Activated naive CD8-positive, alpha-beta T cell treated with anti-CD3 and anti-CD28 coated beads, Interleukin-2, amount 10 ng/mL, durations not matched to agents 7 days and 5 days (primary cell): ENCODE measurements around the gene FOXL1. TPM values are rescaled to one million over a fixed set of nuclear protein-coding genes. Genes with fewer than 3 reads are reported as not detected.

ENCODE experiments used
- ATAC-seq: fragments of 150-1000 bp; cut with Tn5 transposase; one replicate; pipeline ENCODE4 v1.10.0; 2021; ENCODE audit warnings: low read depth, moderate library complexity
- POLR2A ChIA-PET: fragments of 350-600 bp; sonication (Branson Sonifier 250); formaldehyde crosslinking; loops from one replicate; lab custom pipeline; 2021; ENCODE audit warnings: antibody characterized with exemption; lab: Charles Lee
- DNase-seq: peaks from one replicate; pipeline ENCODE4 v3.0.0; 2021
- H3K27ac Mint-ChIP-seq: one replicate; pipeline ENCODE4 v1.8.0; 2022; ENCODE audit warnings: mild to moderate bottlenecking, mixed read lengths
- H3K27me3 Mint-ChIP-seq: one replicate; pipeline ENCODE4 v1.8.0; 2022; ENCODE audit warnings: mild to moderate bottlenecking, moderate library complexity, mixed read lengths
- H3K36me3 Mint-ChIP-seq: one replicate; pipeline ENCODE4 v1.8.0; 2021; ENCODE audit warnings: mild to moderate bottlenecking, mixed read lengths
- H3K4me1 Mint-ChIP-seq: one replicate; pipeline ENCODE4 v1.8.0; 2021; ENCODE audit warnings: mixed read lengths
- H3K4me3 Mint-ChIP-seq: one replicate; pipeline ENCODE4 v1.8.0; 2022; ENCODE audit warnings: mild to moderate bottlenecking, moderate library complexity, mixed read lengths
- H3K9me3 Mint-ChIP-seq: one replicate; pipeline ENCODE4 v1.8.0; 2021; ENCODE audit warnings: mixed read lengths
- total RNA-seq, 2 experiments: library from RNA; stranded (reverse); gene quantifications; one replicate each; pipeline ENCODE4 v1.2.3, GENCODE V29; 2021

FOXL1 gene
- not detected for total RNA-seq

DNA sequence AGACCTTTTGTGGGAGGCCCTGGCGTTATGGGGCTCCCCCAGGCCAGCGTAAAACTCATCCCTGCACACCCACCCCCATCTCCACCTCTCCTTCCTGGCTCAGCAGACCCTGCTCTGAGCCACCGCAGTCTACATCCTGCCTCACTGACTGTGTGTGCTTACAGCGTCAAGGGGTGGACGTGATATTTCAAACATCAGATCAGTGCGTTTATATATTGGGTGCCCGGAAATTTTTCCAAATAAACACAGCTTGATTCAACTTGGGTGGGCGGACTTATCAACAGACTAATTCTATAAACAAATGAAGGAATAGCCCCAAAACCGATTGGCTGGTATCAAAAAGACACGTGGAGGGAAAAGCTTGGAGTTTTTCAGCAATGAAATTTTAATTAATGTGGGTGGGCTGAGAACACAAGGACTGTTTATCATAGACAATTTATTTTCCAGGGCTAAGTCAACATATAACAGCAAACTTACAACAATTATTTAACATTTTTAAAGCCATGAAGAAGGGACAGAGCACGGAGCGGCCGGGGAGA is at the start of gene FOXL1:
Gene FOXL1 (plus strand): TSS at position 489 of the 539 bp plus-strand sequence. CDS start 175 bp downstream, outside the sequence.
- H3K36me3 Mint-ChIP-seq = no peaks in the 10 kb centered on the region
- H3K9me3 Mint-ChIP-seq = no peaks in the 10 kb centered on the region
- ATAC-seq (no peak), DNase-seq (no peak)
- peaks cover 69% of the 10 kb centered on the region for H3K27me3 Mint-ChIP-seq
- no peak within 1 kb of the TSS for H3K27ac Mint-ChIP-seq
- peaks cover 4% of the 10 kb centered on the region for H3K4me1 Mint-ChIP-seq
- H3K4me3 Mint-ChIP-seq = no peak within 1 kb of the TSS
- POLR2A ChIA-PET = no interaction called here

GRCh38 chr16:86529160-86529559 is 49.2 kb upstream of the FOXL1 start:
- H3K4me3 Mint-ChIP-seq = no peak overlapping the region
- H3K27ac Mint-ChIP-seq = no peak overlapping the region
- H3K27me3 Mint-ChIP-seq = no peaks in the 10 kb centered on the region
- ATAC-seq (no peak), DNase-seq (no peak)
- no peaks in the 10 kb centered on the region for H3K9me3 Mint-ChIP-seq
- POLR2A ChIA-PET = no interaction called here
- no peaks in the 10 kb centered on the region for H3K36me3 Mint-ChIP-seq
- no peaks in the 10 kb centered on the region for H3K4me1 Mint-ChIP-seq

DNA sequence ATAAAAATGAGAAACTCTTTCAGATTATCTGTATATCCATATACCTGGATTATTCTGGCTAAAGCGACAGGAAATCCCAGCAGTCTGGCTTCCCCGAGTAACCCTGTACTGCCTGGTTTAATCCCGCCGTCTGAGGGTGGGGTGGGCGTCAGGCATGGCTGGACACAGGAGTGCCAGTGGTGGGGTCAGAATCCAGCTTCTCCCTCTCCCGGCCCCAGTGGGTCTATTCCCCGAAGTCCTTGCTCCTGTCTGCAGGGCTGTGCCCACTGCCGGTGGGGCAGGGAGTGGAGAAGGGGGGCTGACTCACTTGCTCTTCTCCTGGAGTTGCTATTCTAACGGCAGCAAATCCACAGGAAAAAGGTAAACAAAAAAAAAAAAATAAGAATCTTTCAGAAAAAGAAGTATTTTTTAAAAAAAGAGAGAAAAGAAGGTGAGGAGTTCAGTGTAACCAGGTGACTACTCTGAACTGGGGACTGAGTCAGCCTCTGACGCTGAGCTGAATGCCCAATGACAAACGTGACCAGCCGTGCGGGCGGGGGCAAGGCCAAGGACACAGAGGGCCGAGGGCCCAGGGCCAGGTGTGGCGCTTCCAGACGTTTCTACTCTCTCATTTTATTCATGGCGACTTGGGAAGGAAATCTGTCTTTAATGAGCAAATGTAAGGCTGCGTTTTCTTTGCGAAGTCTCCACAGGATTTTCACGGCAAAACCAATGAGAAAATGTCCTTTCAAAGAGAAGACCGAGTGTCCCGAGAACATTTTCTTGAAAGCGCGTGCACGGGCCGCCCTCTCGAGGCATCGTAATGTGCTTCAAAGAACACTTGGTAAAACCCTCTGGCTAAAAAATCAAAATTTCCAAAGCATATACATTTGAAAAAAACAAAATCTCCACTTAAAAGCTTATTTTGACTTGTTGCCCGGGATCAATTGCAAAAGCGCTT is 47.8 kb upstream of the FOXL1 start:
- Mint-ChIP-seq H3K27ac (no peak overlapping the region), H3K4me1 (no peaks in the 10 kb centered on the region), H3K27me3 (no peaks in the 10 kb centered on the region), H3K9me3 (no peaks in the 10 kb centered on the region), H3K36me3 (no peaks in the 10 kb centered on the region), H3K4me3 (no peak overlapping the region)
- DNase-seq (no peak), ATAC-seq (no peak)
- POLR2A ChIA-PET = no interaction called here

DNA sequence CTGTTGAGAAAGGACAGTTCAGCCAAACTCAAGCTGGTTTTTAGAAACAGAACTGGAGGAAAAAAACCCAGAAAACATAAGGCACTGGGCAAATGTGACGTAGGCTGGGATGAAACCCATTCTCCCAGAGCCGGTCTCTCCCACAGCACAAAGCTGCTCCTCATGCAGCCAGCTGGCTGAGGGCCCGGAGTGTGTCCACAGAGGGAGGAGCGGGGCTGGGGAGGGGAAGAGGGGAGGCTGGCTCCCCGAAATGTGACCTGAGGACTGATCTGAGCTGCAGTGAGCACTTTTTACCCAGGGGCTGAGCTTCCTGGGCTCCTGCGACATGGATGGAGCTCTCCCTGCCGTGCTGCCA is 47.2 kb upstream of the FOXL1 start:
- POLR2A ChIA-PET = interaction anchor here (1.0 kb wide), 1 partner anchor 19 kb away, joined by 3 read pairs; no protein-coding TSS in a partner anchor
- no peak overlapping the region for H3K4me3 Mint-ChIP-seq
- H3K4me1 Mint-ChIP-seq = no peaks in the 10 kb centered on the region
- no peak for DNase-seq
- no peak overlapping the region for H3K27ac Mint-ChIP-seq
- no peak for ATAC-seq
- no peaks in the 10 kb centered on the region for H3K36me3 Mint-ChIP-seq
- no peaks in the 10 kb centered on the region for H3K27me3 Mint-ChIP-seq
- no peaks in the 10 kb centered on the region for H3K9me3 Mint-ChIP-seq

DNA sequence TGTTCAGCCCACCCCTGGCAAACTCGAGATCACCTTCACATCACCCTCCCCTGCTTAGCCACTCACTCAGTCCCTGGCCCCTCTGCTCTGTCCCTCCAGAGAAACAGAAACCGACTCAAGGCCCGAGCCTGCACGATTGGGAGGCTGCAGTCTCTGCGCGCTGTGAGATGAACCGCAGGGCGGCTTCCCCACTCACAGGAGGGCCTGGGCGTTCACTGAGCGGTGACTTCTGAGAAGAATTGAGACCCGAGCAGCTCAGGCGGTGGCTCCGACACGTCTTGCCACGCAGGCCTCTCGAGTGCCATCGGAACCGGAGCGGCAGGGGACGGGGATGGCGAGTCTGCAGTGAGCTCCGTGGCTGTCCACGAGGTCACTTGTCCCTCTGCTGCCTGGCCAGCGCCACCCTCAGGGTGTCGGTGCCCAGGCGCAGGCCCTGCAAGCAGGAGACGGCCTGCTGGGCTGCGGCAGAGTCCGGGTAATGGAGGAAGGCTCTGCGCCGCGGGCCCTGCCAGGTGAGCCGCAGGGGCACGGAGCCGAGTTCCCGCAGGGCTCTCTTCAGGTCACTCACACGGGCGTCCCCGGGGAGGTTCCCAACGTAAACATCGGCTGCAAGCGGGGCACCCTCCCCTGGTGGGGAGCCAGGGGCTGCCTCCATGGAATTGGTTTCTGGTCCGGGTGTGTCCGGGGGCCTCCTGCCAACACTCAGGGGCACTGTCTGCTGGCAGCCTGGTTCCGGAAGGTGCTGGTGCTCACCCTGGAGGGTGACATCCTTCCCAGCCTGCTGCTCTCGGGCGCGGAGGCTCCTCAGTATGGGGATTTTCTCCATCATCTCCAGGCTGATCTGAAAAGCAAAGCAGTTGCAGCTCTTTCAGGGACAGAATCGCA is 46.5 kb upstream of the FOXL1 start:
- no peaks in the 10 kb centered on the region for H3K4me1 Mint-ChIP-seq
- no peaks in the 10 kb centered on the region for H3K27me3 Mint-ChIP-seq
- H3K36me3 Mint-ChIP-seq = no peaks in the 10 kb centered on the region
- DNase-seq (no peak), ATAC-seq (no peak)
- no peak overlapping the region for H3K27ac Mint-ChIP-seq
- no peaks in the 10 kb centered on the region for H3K9me3 Mint-ChIP-seq
- no peak overlapping the region for H3K4me3 Mint-ChIP-seq
- POLR2A ChIA-PET = interaction anchor here (1.0 kb wide), 1 partner anchor 19 kb away, joined by 3 read pairs; no protein-coding TSS in a partner anchor

DNA sequence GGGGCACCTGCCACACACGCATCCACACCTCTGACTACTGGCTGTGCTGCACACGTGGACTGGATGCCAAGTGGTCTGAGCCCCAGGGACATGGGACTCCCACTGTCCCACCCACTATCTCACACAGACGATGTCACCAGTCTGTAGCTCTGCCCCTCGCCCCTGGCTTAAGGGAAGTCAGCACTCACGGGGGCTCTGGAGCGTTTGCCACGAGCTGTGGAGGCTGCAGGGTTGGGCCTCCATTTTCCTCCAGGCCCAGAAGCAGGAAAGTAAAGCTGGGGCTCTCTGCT is 45.9 kb upstream of the FOXL1 start:
- DNase-seq (no peak), ATAC-seq (no peak)
- no peaks in the 10 kb centered on the region for H3K9me3 Mint-ChIP-seq
- H3K27ac Mint-ChIP-seq = no peak overlapping the region
- no peak overlapping the region for H3K4me3 Mint-ChIP-seq
- H3K27me3 Mint-ChIP-seq = no peaks in the 10 kb centered on the region
- no peaks in the 10 kb centered on the region for H3K36me3 Mint-ChIP-seq
- H3K4me1 Mint-ChIP-seq = no peaks in the 10 kb centered on the region
- POLR2A ChIA-PET = interaction anchor here (1.0 kb wide), 1 partner anchor 18 kb away, joined by 3 read pairs; no protein-coding TSS in a partner anchor

GRCh38 chr16:86533076-86533475 is 45.3 kb upstream of the FOXL1 start:
- no peak for ATAC-seq
- POLR2A ChIA-PET = no interaction called here
- no peak for DNase-seq
- no peaks in the 10 kb centered on the region for H3K9me3 Mint-ChIP-seq
- H3K4me1 Mint-ChIP-seq = no peaks in the 10 kb centered on the region
- no peaks in the 10 kb centered on the region for H3K27me3 Mint-ChIP-seq
- H3K36me3 Mint-ChIP-seq = no peaks in the 10 kb centered on the region
- no peak overlapping the region for H3K27ac Mint-ChIP-seq
- no peak overlapping the region for H3K4me3 Mint-ChIP-seq

- no peak for DNase-seq
- ATAC-seq = no peak
- Mint-ChIP-seq H3K27ac (no peak overlapping the region), H3K4me1 (no peaks in the 10 kb centered on the region), H3K36me3 (no peaks in the 10 kb centered on the region), H3K9me3 (no peaks in the 10 kb centered on the region), H3K4me3 (no peak overlapping the region), H3K27me3 (no peaks in the 10 kb centered on the region)
- POLR2A ChIA-PET = no interaction called here
Measured at GRCh38 chr16:86533767-86534351, 44.5 kb upstream of the FOXL1 start.

GRCh38 chr16:86534779-86535615 is 43.4 kb upstream of the FOXL1 start:
- no peak for ATAC-seq
- no peak for DNase-seq
- H3K9me3 Mint-ChIP-seq = no peaks in the 10 kb centered on the region
- POLR2A ChIA-PET = no interaction called here
- H3K4me1 Mint-ChIP-seq = no peaks in the 10 kb centered on the region
- H3K27me3 Mint-ChIP-seq = no peaks in the 10 kb centered on the region
- no peak overlapping the region for H3K4me3 Mint-ChIP-seq
- no peak overlapping the region for H3K27ac Mint-ChIP-seq
- H3K36me3 Mint-ChIP-seq = no peaks in the 10 kb centered on the region

DNA sequence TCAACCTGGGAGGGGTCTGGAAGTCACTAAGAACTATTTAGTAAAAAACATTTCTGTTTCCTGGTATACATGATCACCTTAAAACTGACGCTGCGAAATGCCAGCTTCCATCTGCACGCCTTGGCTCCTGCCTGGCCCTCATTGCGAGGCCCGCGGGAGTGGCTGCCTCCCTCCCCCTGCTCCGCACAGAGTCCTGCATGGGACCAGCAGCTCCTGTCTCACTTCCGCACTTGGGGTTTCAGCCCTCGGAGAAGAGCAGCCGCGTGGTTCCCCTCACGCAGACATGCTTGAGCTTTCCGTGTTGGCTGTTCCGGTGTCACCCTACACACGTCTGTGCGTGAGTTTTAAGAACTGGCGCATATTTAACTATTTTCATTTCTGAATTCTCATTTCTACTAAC is 41.7 kb upstream of the FOXL1 start:
- H3K27me3 Mint-ChIP-seq = no peaks in the 10 kb centered on the region
- DNase-seq (no peak), ATAC-seq (no peak)
- no peak overlapping the region for H3K4me3 Mint-ChIP-seq
- POLR2A ChIA-PET = no interaction called here
- H3K36me3 Mint-ChIP-seq = no peaks in the 10 kb centered on the region
- H3K9me3 Mint-ChIP-seq = no peaks in the 10 kb centered on the region
- no peak overlapping the region for H3K27ac Mint-ChIP-seq
- H3K4me1 Mint-ChIP-seq = no peaks in the 10 kb centered on the region

DNA sequence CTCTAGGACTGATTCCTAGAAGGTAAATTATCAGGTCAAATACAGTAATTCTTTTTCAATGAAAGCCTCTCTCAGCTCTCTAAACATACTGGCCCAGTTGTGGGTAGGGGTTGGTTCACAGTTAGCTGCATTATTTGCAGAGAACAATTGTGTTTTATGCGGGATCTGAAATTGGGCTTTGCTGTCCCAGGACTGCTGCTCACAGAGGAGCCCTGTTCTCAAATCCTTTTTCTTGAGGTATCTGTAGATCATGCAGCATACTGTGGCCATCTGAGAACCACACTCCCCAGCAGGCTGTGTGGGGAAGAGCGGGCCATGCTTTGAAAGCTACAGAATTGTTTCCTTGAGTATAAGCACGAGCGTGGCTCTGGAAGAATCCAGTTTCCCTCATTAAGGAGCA is 40.9 kb upstream of the FOXL1 start:
- Mint-ChIP-seq H3K27me3 (no peaks in the 10 kb centered on the region), H3K36me3 (no peaks in the 10 kb centered on the region), H3K9me3 (no peaks in the 10 kb centered on the region), H3K4me1 (no peaks in the 10 kb centered on the region), H3K27ac (no peak overlapping the region), H3K4me3 (no peak overlapping the region)
- DNase-seq = no peak
- ATAC-seq = no peak
- POLR2A ChIA-PET = no interaction called here

DNA sequence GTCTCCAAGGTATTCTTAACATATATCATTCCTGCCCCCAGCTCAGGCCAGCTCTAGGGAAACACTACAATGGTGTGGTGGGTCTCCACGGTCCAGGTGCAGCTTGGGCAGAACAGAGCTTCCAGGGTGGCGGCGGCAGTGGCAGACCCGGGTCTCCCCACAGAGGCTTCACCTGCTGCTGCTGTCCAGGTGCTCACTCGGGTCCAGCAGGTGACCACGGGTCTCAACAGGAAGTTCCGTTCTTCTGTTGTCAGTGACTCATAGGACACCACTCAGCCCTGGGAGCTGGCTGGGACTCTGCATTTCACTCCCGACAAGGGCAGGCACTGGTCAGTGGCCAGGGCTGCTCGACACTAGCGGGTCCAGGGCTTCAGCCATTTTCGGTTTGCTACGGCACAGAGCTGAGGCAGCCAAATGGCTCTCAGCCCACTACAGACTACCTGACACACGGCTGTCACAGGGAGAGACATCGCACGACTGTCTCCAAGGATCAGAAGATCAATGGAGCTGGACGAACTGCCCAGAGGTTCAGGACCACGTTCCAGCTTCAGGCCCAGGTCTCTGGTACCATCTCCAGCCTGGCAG is 40.1 kb upstream of the FOXL1 start:
- Mint-ChIP-seq H3K27me3 (no peaks in the 10 kb centered on the region), H3K27ac (no peak overlapping the region), H3K9me3 (no peaks in the 10 kb centered on the region), H3K4me1 (no peaks in the 10 kb centered on the region), H3K36me3 (no peaks in the 10 kb centered on the region), H3K4me3 (no peak overlapping the region)
- DNase-seq (no peak), ATAC-seq (no peak)
- POLR2A ChIA-PET = no interaction called here
